ENCODE data around the gene SPATA31E1. TPM values are rescaled to one million over a fixed set of nuclear protein-coding genes. Genes with fewer than 3 reads are reported as not detected.

SPATA31E1 gene
- total RNA-seq, 2 experiments from 2014 or later: not detected

DNA sequence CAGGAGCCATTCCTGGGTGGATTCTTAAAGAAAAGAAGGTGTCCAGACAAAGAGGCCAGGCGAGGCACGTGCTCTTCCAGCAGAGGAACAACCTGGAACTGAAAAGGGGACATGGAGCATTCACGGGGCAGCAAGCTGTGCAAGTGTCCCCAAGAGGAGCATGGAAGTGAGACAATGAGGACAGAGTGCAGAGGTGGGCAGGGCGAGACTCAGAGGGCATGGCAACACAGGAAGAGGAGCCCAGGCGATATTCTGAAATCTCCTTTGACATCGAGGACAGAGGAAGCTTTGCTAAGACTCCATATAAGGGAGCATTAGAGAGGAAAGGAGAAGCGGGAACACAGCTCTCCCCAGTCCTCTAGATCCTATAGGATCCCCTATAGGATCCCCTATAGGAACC lies 29.4 kb upstream of the SPATA31E1 start:
- POLR2A ChIA-PET: no interaction called here
- peaks cover 8% of the 10 kb centered on the region for H3K27me3 Mint-ChIP-seq
- no peaks in the 10 kb centered on the region for H3K4me1 Mint-ChIP-seq (ENCODE audit: low read depth)
- no peak overlapping the region for H3K27ac Mint-ChIP-seq
- H3K4me3 Mint-ChIP-seq: no peak overlapping the region
- H3K9me3 Mint-ChIP-seq: no peaks in the 10 kb centered on the region
- intact Hi-C loops (cut with micrococcal nuclease): no loop called here
- CTCF ChIA-PET: no interaction called here
- TF ChIP-seq, protein P1, sequence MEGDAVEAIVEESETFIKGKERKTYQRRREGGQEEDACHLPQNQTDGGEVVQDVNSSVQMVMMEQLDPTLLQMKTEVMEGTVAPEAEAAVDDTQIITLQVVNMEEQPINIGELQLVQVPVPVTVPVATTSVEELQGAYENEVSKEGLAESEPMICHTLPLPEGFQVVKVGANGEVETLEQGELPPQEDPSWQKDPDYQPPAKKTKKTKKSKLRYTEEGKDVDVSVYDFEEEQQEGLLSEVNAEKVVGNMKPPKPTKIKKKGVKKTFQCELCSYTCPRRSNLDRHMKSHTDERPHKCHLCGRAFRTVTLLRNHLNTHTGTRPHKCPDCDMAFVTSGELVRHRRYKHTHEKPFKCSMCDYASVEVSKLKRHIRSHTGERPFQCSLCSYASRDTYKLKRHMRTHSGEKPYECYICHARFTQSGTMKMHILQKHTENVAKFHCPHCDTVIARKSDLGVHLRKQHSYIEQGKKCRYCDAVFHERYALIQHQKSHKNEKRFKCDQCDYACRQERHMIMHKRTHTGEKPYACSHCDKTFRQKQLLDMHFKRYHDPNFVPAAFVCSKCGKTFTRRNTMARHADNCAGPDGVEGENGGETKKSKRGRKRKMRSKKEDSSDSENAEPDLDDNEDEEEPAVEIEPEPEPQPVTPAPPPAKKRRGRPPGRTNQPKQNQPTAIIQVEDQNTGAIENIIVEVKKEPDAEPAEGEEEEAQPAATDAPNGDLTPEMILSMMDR (IDR thresholded peaks at IDR 0.05): no peak
- H3K36me3 Mint-ChIP-seq (ENCODE audit: low read depth): no peaks in the 10 kb centered on the region
- no peak for DNase-seq
- no peak for ATAC-seq

DNA sequence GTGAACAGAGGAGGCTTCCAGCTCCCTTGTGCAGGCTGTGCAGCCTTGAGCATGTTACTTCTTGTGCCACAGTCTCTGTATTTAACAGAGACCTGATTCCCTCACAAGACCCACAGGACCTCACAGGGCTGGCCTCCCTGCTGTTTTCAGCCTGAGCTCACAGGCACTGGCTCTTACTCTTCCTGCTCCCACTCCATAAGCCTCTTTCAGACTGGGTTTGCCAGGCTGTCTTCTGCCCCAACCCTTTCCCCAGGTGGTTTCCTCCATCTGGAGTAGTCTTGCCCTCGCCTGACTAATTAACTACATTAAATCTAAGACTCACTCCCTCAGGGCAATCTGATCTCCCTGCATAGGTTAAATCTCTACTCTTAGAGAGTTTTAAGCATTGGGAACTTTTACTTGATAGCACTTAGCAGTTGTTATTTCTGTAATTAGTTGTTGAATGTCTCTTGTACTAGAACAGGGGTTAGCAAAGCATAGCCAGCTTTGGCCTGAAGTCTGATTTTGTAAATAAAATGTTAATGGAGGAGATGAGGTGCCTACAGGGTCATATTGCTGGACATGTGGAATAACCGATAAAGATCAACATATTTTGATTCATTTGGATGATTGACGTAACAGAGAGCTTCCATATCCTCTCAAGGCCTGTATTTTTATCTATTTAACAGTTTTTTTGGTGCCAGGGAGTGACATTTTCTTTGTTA lies 28.6 kb upstream of the SPATA31E1 start:
- CTCF ChIA-PET: no interaction called here
- Mint-ChIP-seq H3K9me3 (no peaks in the 10 kb centered on the region), H3K36me3 (ENCODE audit: low read depth) (no peaks in the 10 kb centered on the region), H3K4me1 (ENCODE audit: low read depth) (no peaks in the 10 kb centered on the region), H3K27ac (no peak overlapping the region), H3K4me3 (no peak overlapping the region), H3K27me3 (peaks cover 5% of the 10 kb centered on the region)
- TF ChIP-seq, protein P1 (IDR thresholded peaks at IDR 0.05): no peak
- ATAC-seq (no peak), DNase-seq (no peak)
- intact Hi-C loops (cut with micrococcal nuclease): no loop called here
- POLR2A ChIA-PET: no interaction called here

GRCh38 chr9:87854580-87854955 lies 28.1 kb upstream of the SPATA31E1 start:
- Mint-ChIP-seq H3K27ac (no peak overlapping the region), H3K36me3 (ENCODE audit: low read depth) (no peaks in the 10 kb centered on the region), H3K27me3 (peaks cover 5% of the 10 kb centered on the region), H3K4me3 (no peak overlapping the region), H3K9me3 (peaks cover 2% of the 10 kb centered on the region), H3K4me1 (ENCODE audit: low read depth) (no peaks in the 10 kb centered on the region)
- intact Hi-C loops (cut with micrococcal nuclease): no loop called here
- ChIA-PET POLR2A (no interaction called here), CTCF (no interaction called here)
- no peak for ATAC-seq
- TF ChIP-seq, protein P1 (IDR thresholded peaks at IDR 0.05): no peak
- no peak for DNase-seq

DNA sequence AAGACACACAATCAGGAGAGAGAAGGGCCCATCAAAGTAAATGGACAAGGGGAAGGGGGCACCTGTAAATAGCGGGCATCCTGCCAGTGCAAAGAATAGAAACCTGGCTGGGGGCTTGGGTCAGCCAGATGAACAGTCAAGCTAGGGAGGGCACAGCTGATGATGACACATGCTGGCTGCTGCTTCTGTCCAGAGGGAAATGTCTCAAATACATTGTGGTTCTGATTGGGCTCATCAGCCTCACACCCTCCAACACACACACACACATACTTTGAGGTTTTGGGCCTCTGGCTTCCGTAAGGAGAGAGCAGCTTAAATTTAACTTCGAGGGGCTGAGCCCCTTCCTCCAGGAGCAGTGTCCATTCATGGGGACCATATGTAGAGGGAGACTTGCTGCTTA lies 27.6 kb upstream of the SPATA31E1 start:
- no peaks in the 10 kb centered on the region for H3K36me3 Mint-ChIP-seq (ENCODE audit: low read depth)
- DNase-seq (no peak), ATAC-seq (no peak)
- peaks cover 2% of the 10 kb centered on the region for H3K9me3 Mint-ChIP-seq
- peaks cover 5% of the 10 kb centered on the region for H3K27me3 Mint-ChIP-seq
- no peaks in the 10 kb centered on the region for H3K4me1 Mint-ChIP-seq (ENCODE audit: low read depth)
- intact Hi-C loops (cut with micrococcal nuclease): no loop called here
- POLR2A ChIA-PET: no interaction called here
- TF ChIP-seq, protein P1 (IDR thresholded peaks at IDR 0.05): no peak
- CTCF ChIA-PET: no interaction called here
- no peak overlapping the region for H3K4me3 Mint-ChIP-seq
- no peak overlapping the region for H3K27ac Mint-ChIP-seq

DNA sequence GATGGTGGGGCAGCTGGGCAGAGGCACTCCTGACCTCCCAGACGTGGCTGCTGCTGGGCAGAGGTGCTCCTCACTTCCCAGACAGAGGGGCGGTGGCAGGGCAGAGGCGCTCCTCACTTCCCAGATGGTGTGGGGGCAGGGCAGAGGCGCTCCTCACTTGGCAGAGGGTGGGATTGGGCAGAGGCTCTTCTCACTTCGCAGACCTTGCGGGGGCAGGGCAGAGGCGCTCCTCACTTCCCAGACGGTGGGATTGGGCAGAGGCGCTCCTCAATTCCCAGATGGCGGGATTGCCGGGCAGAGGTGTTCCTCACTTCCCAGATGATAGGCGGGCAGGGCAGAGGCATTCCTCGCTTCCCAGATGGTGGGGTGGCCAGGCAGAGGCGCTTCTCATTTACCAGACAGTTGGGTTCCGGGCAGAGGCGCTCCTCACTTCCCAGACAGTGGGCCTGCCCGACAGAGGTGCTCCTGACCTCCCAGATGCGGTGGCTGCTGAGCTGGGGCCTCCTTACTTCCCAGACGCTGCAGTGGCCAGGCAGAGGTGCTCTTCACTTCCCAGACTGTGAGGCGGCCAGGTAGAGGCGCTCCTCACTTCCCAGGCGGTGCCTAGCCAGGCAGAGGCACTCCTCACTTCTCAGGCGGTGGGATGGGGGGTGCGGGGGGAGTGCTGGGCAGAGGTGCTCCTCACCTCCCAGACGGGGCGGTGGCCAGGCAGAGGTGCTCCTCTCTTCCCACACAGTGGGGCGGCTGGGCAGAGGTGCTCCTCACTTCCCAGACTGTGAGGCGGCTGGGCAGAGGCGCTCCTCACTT lies 25.3 kb upstream of the SPATA31E1 start:
- TF ChIP-seq, protein P1 (IDR thresholded peaks at IDR 0.05): no peak
- H3K27me3 Mint-ChIP-seq: peaks cover 2% of the 10 kb centered on the region
- ATAC-seq (no peak), DNase-seq (no peak)
- intact Hi-C loops (cut with micrococcal nuclease): no loop called here
- H3K27ac Mint-ChIP-seq: no peak overlapping the region
- H3K4me1 Mint-ChIP-seq (ENCODE audit: low read depth): no peaks in the 10 kb centered on the region
- H3K4me3 Mint-ChIP-seq: no peak overlapping the region
- CTCF ChIA-PET: no interaction called here
- H3K36me3 Mint-ChIP-seq (ENCODE audit: low read depth): no peaks in the 10 kb centered on the region
- peaks cover 9% of the 10 kb centered on the region for H3K9me3 Mint-ChIP-seq
- POLR2A ChIA-PET: no interaction called here
